Stimulated activated naive CD8-positive, alpha-beta T cell treated with anti-CD3 and anti-CD28 coated beads, Interleukin-15, amount 100 ng/mL, for 72 hours (primary cell): ENCODE results near the gene PSENEN.
"Not testable (repeated sequence)": the region's sequence is repeated elsewhere in the genome, so short reads cannot be mapped to it uniquely, and the experiment has no call there.

Experiments
- ATAC-seq: fragments of 150-1000 bp; cut with Tn5 transposase; 2 replicates; pipeline ENCODE4 v1.10.0; 2021; ENCODE audit warnings: mild to moderate bottlenecking, moderate library complexity
- DNase-seq, 2 donors: peaks; one replicate each; pipeline ENCODE4 v3.0.0; 2021 to 2022
- H3K27ac Mint-ChIP-seq, 2 donors: one replicate each; pipeline ENCODE4 v1.8.0; 2022; ENCODE audit warnings: mild to moderate bottlenecking in 2 of 2, mixed read lengths in 2 of 2, moderate library complexity in 2 of 2
- H3K27me3 Mint-ChIP-seq: one replicate; pipeline ENCODE4 v1.8.0; 2022; ENCODE audit warnings: mixed read lengths
- H3K4me1 Mint-ChIP-seq: one replicate; pipeline ENCODE4 v1.8.0; 2022; ENCODE audit warnings: mild to moderate bottlenecking, mixed read lengths
- H3K4me3 Mint-ChIP-seq, 2 donors: one replicate each; pipeline ENCODE4 v1.8.0; 2022; ENCODE audit warnings: mild to moderate bottlenecking in 2 of 2, mixed read lengths in 2 of 2, moderate library complexity in 1 of 2
- H3K9me3 Mint-ChIP-seq, 2 donors: one replicate each; pipeline ENCODE4 v1.8.0; 2022; ENCODE audit warnings: mixed read lengths in 2 of 2

The PSENEN gene

GRCh38 chr19:35715981-35716800 lies 29.3 kb upstream of the PSENEN start:
- ATAC-seq, result no peak
- H3K4me3 Mint-ChIP-seq, result peak overlapping the region; percentile 88 to 93
- H3K9me3 Mint-ChIP-seq, result no peaks in the 10 kb centered on the region
- H3K4me1 Mint-ChIP-seq, result peaks cover 59% of the 10 kb centered on the region
- no peaks in the 10 kb centered on the region for H3K27me3 Mint-ChIP-seq
- H3K27ac Mint-ChIP-seq, result peak overlapping the region; percentile 94 to 95
- DNase-seq, result peak; percentile 25 to 53

DNA sequence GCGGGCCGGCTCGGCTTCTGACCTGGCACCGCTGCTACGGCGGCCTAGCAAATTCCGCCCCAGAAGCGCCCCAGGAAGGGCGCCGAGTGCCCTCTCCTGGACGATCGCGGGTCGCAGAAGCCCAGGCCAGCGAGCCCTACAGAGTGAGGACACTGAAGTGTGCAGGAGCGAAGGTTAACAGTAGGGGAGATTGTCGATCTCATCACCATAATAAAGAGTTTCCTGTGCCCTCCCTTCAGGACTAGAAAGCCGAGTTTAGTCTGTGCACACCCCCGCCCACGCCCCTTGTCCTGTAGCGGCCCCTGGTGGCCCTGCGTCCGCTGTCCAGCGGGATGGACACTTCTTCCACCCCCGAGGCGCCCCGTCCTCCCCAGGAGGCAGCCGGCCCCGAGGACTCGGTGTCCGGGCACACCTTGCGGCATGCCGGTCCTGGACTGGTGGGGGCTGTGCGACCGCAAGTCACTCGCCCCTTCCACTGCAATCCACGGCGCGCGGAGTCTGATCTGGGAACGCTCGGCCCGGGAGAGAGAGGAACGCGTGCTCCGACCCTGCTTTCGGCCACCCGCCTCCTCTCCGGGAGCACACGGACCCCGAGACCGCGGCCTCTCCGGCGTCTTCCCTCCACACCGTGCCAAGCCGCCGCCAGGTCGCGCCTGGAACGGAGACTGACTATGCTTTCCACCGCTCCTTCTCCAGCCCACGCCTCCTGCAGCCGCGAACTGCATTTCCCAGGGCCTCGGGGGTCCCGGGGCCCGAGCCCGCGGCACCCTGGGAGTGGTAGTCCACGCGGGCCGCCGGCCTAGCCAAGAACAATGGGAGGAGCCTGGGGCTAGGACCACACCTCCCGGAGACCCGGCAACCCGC lies 28.4 kb upstream of the PSENEN start:
- peak; percentile 68 for ATAC-seq
- H3K27ac Mint-ChIP-seq, result peak overlapping the region; percentile 94 to 95
- no peaks in the 10 kb centered on the region for H3K27me3 Mint-ChIP-seq
- no peaks in the 10 kb centered on the region for H3K9me3 Mint-ChIP-seq
- H3K4me3 Mint-ChIP-seq, result peak overlapping the region; percentile 88 to 93
- peak; percentile 98 for DNase-seq
- peaks cover 59% of the 10 kb centered on the region for H3K4me1 Mint-ChIP-seq

GRCh38 chr19:35717665-35718344 lies 27.6 kb upstream of the PSENEN start, which contains the start of gene KMT2B:
TSS of gene KMT2B (plus strand) at chr19:35718003. CDS start at chr19:35718019, 16 bp downstream.
- peaks cover 59% of the 10 kb centered on the region for H3K4me1 Mint-ChIP-seq
- peak within 1 kb of the TSS; percentile 95 for H3K27ac Mint-ChIP-seq
- no peaks in the 10 kb centered on the region for H3K27me3 Mint-ChIP-seq
- no peak for DNase-seq
- H3K9me3 Mint-ChIP-seq, result no peaks in the 10 kb centered on the region
- peak; percentile 55 for ATAC-seq
- H3K4me3 Mint-ChIP-seq, result peak within 1 kb of the TSS; percentile 93 to 94

- Mint-ChIP-seq H3K4me1 (peaks cover 64% of the 10 kb centered on the region), H3K4me3 (peak overlapping the region; percentile 91 to 94), H3K9me3 (no peaks in the 10 kb centered on the region), H3K27ac (peak overlapping the region; percentile 93 to 95), H3K27me3 (no peaks in the 10 kb centered on the region)
- ATAC-seq (peak; percentile 19), DNase-seq (peak; percentile 72 to 77)
Observed at GRCh38 chr19:35718345-35719041, 27.0 kb upstream of the PSENEN start.

DNA sequence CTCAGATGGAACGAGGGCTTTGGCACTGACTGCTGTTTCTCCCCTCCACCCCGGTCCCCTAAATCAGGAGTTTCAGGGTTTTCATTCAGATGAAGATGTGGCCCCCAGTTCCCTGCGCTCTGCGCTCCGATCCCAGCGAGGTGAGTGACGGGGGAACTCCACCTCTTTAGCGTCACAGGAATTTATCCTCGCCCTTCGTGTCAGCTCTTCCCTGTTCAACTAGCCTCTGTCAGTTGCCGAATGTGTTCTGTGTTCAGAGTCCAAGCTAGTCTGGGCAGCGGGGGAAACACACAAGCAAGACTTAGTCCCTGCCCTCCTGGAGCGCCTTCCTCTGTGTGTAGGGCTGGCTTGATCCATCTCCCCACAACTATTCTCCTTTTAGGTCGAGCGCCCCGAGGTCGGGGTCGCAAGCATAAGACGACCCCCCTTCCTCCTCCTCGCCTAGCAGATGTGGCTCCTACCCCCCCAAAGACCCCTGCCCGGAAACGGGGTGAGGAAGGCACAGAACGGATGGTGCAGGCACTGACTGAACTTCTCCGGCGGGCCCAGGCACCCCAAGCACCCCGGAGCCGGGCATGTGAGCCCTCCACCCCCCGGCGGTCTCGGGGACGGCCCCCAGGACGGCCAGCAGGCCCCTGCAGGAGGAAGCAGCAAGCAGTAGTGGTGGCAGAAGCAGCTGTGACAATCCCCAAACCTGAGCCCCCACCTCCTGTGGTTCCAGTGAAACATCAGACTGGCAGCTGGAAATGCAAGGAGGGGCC lies 25.9 kb upstream of the PSENEN start:
- no peak for DNase-seq
- no peaks in the 10 kb centered on the region for H3K27me3 Mint-ChIP-seq
- peak overlapping the region; percentile 91 to 94 for H3K4me3 Mint-ChIP-seq
- ATAC-seq, result no peak
- peaks cover 58% of the 10 kb centered on the region for H3K4me1 Mint-ChIP-seq
- H3K27ac Mint-ChIP-seq, result peak overlapping the region; percentile 93 to 95
- H3K9me3 Mint-ChIP-seq, result no peaks in the 10 kb centered on the region

DNA sequence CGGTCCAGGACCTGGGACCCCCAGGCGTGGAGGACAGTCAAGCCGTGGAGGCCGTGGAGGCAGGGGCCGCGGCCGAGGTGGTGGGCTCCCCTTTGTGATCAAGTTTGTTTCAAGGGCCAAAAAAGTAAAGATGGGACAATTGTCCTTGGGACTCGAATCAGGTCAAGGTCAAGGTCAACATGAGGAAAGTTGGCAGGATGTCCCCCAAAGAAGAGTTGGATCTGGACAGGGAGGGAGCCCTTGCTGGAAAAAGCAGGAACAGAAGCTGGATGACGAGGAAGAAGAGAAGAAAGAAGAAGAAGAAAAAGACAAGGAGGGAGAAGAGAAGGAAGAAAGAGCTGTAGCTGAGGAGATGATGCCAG lies 25.3 kb upstream of the PSENEN start:
- Mint-ChIP-seq H3K27me3 (no peaks in the 10 kb centered on the region), H3K27ac (peak overlapping the region; percentile 38 to 57), H3K9me3 (no peaks in the 10 kb centered on the region), H3K4me3 (peak overlapping the region; percentile 11 to 64), H3K4me1 (peaks cover 53% of the 10 kb centered on the region)
- DNase-seq (no peak), ATAC-seq (no peak)

- peaks cover 52% of the 10 kb centered on the region for H3K4me1 Mint-ChIP-seq
- H3K27me3 Mint-ChIP-seq, result no peaks in the 10 kb centered on the region
- peak overlapping the region in 1 of 2 donors; percentile 96 for H3K27ac Mint-ChIP-seq
- no peak for ATAC-seq
- H3K4me3 Mint-ChIP-seq, result peak overlapping the region; percentile 45 to 48
- DNase-seq, result no peak
- no peaks in the 10 kb centered on the region for H3K9me3 Mint-ChIP-seq
Observed at GRCh38 chr19:35720648-35721047, 24.8 kb upstream of the PSENEN start.

DNA sequence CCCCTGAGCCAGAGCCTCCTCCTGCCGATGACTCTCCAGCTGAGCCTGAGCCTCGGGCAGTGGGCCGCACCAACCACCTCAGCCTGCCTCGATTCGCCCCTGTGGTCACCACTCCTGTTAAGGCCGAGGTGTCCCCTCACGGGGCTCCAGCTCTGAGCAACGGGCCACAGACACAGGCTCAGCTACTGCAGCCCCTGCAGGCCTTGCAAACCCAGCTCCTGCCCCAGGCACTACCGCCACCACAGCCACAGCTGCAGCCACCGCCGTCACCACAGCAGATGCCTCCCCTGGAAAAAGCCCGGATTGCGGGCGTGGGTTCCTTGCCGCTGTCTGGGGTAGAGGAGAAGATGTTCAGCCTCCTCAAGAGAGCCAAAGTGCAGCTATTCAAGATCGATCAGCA lies 24.1 kb upstream of the PSENEN start:
- no peaks in the 10 kb centered on the region for H3K9me3 Mint-ChIP-seq
- H3K4me1 Mint-ChIP-seq, result peaks cover 53% of the 10 kb centered on the region
- no peaks in the 10 kb centered on the region for H3K27me3 Mint-ChIP-seq
- H3K27ac Mint-ChIP-seq, result peak overlapping the region; percentile 13 to 96
- no peak for DNase-seq
- ATAC-seq, result no peak
- H3K4me3 Mint-ChIP-seq, result peak overlapping the region in 1 of 2 donors; percentile 56

DNA sequence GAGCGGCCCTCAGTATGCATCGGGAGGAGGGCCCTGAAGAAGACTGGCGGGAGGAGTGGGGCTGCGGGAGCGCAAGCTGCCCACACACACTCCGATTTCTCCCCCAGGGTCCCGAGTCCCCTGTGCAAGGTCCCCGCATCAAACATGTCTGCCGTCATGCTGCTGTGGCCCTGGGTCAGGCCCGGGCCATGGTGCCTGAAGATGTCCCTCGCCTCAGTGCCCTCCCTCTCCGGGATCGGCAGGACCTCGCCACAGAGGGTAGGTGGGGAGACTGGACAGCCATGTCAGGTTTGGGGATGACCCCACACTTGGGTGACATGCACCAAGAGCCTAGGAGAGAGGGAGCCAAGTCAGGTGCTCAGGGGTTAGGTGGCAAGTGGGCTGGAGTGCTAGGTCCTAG lies 23.0 kb upstream of the PSENEN start:
- Mint-ChIP-seq H3K9me3 (no peaks in the 10 kb centered on the region), H3K4me3 (peak overlapping the region in 1 of 2 donors; percentile 13), H3K27ac (peak overlapping the region in 1 of 2 donors; percentile 96), H3K4me1 (peaks cover 53% of the 10 kb centered on the region), H3K27me3 (no peaks in the 10 kb centered on the region)
- ATAC-seq, result no peak
- no peak for DNase-seq

- ATAC-seq (no peak), DNase-seq (no peak)
- H3K4me3 Mint-ChIP-seq, result no peak overlapping the region
- peaks cover 53% of the 10 kb centered on the region for H3K4me1 Mint-ChIP-seq
- H3K9me3 Mint-ChIP-seq, result no peaks in the 10 kb centered on the region
- H3K27ac Mint-ChIP-seq, result peak overlapping the region in 1 of 2 donors; percentile 96
- no peaks in the 10 kb centered on the region for H3K27me3 Mint-ChIP-seq
Observed at GRCh38 chr19:35722897-35723296, 22.6 kb upstream of the PSENEN start.

GRCh38 chr19:35723671-35724070 lies 21.8 kb upstream of the PSENEN start:
- Mint-ChIP-seq H3K9me3 (no peaks in the 10 kb centered on the region), H3K4me3 (no peak overlapping the region), H3K27ac (peak overlapping the region in 1 of 2 donors; percentile 76), H3K27me3 (no peaks in the 10 kb centered on the region), H3K4me1 (peaks cover 53% of the 10 kb centered on the region)
- DNase-seq (no peak), ATAC-seq (no peak)

GRCh38 chr19:35724132-35724531 lies 21.3 kb upstream of the PSENEN start:
- H3K27me3 Mint-ChIP-seq, DNase-seq, H3K9me3 Mint-ChIP-seq, H3K4me3 Mint-ChIP-seq, ATAC-seq: not testable (repeated sequence)
- Mint-ChIP-seq H3K27ac (peak overlapping the region in 1 of 2 donors; percentile 80), H3K4me1 (peaks cover 49% of the 10 kb centered on the region)

DNA sequence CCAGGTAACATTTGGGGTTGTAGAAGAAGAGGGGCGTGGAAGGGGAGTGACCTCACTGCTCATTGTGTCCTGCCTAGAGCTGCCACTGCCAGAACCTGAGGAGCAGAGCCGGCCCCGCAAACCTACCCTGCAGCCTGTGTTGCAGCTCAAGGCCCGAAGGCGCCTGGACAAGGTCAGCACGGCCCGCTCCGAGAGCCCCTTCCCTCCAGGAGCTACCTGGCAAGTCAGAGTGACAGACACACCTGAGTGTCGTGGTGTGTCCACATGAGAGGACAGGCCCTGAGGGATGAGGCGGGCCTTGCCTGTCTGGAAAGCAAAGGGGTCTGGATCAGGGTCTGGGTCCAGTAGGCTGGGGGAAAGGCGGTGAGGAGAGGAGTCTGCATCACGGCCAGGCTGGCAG lies 20.9 kb upstream of the PSENEN start:
- Mint-ChIP-seq H3K9me3 (no peaks in the 10 kb centered on the region), H3K27ac (peak overlapping the region in 1 of 2 donors; percentile 80), H3K4me1 (peaks cover 44% of the 10 kb centered on the region), H3K27me3 (no peaks in the 10 kb centered on the region), H3K4me3 (no peak overlapping the region)
- DNase-seq (no peak), ATAC-seq (no peak)

GRCh38 chr19:35725216-35725861 lies 20.1 kb upstream of the PSENEN start:
- ATAC-seq (no peak), DNase-seq (no peak)
- Mint-ChIP-seq H3K4me3 (no peak overlapping the region), H3K27ac (peak overlapping the region; percentile 33 to 82), H3K27me3 (no peaks in the 10 kb centered on the region), H3K9me3 (no peaks in the 10 kb centered on the region), H3K4me1 (peaks cover 38% of the 10 kb centered on the region)
